Gastrocnemius medialis (tissue), 4 donors: ENCODE measurements around the gene ECHDC3. TPM values are rescaled to one million over a fixed set of nuclear protein-coding genes. Genes with fewer than 3 reads are reported as not detected.
"Not testable (repeated sequence)": the region's sequence is repeated elsewhere in the genome, so short reads cannot be mapped to it uniquely, and the experiment has no call there.

Experiments
- ATAC-seq, 2 donors: fragments of 150-250 bp; one replicate each; pipeline ENCODE4 v1.9.1; 2016
- DNase-seq, 2 donors: peaks; one replicate each; pipeline ENCODE4 v3.0.0-alpha.2; 2019
- H3K27ac ChIP-seq, 4 donors: fragments of 200-600 bp; sonication (generic); 1 replicate in 1 of 4; 2 replicates in 3 of 4; pipeline ENCODE4 v1.5.1; 2016 to 2018; ENCODE audit warnings: mild to moderate bottlenecking in 2 of 4, moderate library complexity in 1 of 4
- H3K27me3 ChIP-seq, 3 donors: fragments of 200-600 bp; sonication (generic) in 2 of 3; 1 replicate in 1 of 3; 2 replicates in 2 of 3; pipeline versions ENCODE4 v1.5.1 to v1.6.0; 2016 to 2019; ENCODE audit warnings: mild to moderate bottlenecking in 1 of 3, moderate library complexity in 1 of 3
- H3K36me3 ChIP-seq, 2 donors: fragments of 200-600 bp; sonication (generic) in 1 of 2; one replicate each; pipeline ENCODE4 v1.5.1; 2017 to 2018
- H3K4me1 ChIP-seq, 2 donors: fragments of 200-600 bp; sonication (generic) in 1 of 2; one replicate each; pipeline ENCODE4 v1.5.1; 2016 to 2017; ENCODE audit warnings: mild to moderate bottlenecking in 2 of 2
- H3K4me3 ChIP-seq, 4 donors: fragments of 200-600 bp; sonication (generic) in 3 of 4; 1 replicate in 1 of 4; 2 replicates in 3 of 4; pipeline ENCODE4 v1.5.1; 2016 to 2019; ENCODE audit warnings: mild to moderate bottlenecking in 2 of 4
- H3K9me3 ChIP-seq, 3 donors: fragments of 200-600 bp; sonication (generic) in 2 of 3; 1 replicate in 1 of 3; 2 replicates in 2 of 3; pipeline ENCODE4 v1.5.1; 2016 to 2019
- CTCF ChIP-seq, 5 experiments: fragments of 450-650 bp in 3 of 5; fragments of 200-600 bp in 2 of 5; sonication (generic) in 2 of 5; IDR thresholded peaks in 4 of 5; conservative IDR thresholded peaks in 1 of 5; 1 replicate in 4 of 5; 2 replicates in 1 of 5; pipeline ENCODE4 v1.5.1; 2016 to 2019; ENCODE audit warnings: antibody characterized with exemption in 5 of 5, mild to moderate bottlenecking in 3 of 5, moderate library complexity in 3 of 5
- POLR2A ChIP-seq, 2 donors: fragments of 450-650 bp; IDR thresholded peaks; one replicate each; pipeline ENCODE4 v1.6.1; 2017; ENCODE audit warnings: antibody characterized with exemption in 2 of 2, mild to moderate bottlenecking in 2 of 2, moderate library complexity in 2 of 2
- in situ Hi-C, 4 donors: fragments of 200-750 bp; cut with MboI; loops; one replicate each; pipeline versions ENCODE4 v1.15.0 to v1.8.0; 2017; ENCODE audit warnings: low sequenced_read_pairs in 4 of 4
- intact Hi-C: fragments of 100-400 bp; cut with DNase I; formaldehyde crosslinking; loops from one replicate; pipeline ENCODE4 v1.15.1; 2023; ENCODE audit warnings: low total_unique reads
- total RNA-seq, 4 donors: library from RNA; depleted of rRNA; stranded (reverse); fragments of >200 nt; gene quantifications; one replicate each; pipeline versions ENCODE4 v1.1.0 to v1.2.3, GENCODE V29; 2016

The ECHDC3 gene
- total RNA-seq, 4 donors from 2014 or later: 465 to 605 (median 490) TPM

DNA sequence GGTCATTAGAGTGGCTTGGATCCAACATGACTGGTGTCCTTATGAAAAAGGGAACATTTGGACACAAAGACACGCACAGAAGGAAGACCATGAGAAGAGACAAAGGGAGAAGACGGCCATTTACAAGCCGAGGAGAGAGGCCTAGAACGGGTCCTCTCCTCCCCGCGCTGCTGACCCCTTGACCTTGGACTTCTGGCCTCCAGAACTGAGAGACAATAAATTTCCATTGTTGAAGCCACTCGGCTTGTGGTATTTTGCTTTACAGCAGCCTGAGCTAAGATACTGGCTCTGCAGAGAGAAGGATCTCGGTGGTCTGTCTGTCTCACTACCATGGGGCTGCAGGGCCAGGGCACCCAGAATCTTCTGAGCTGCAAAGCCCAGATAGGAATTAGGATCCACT is 38.1 kb upstream of the ECHDC3 start:
- TF ChIP-seq CTCF (IDR thresholded peaks at IDR 0.05 in 4 of 5, conservative IDR thresholded peaks at IDR 0.05 in 1 of 5): no peak
- TF ChIP-seq POLR2A (IDR thresholded peaks at IDR 0.05): no peak
- no peaks in the 10 kb centered on the region for H3K4me1 ChIP-seq
- H3K27ac ChIP-seq: no peak overlapping the region
- DNase-seq (no peak), ATAC-seq (no peak)
- H3K36me3 ChIP-seq: no peaks in the 10 kb centered on the region
- H3K9me3 ChIP-seq: no peaks in the 10 kb centered on the region
- intact Hi-C loops: no loop called here
- in situ Hi-C loops: no loop called here
- H3K4me3 ChIP-seq: no peak overlapping the region
- H3K27me3 ChIP-seq: no peaks in the 10 kb centered on the region

GRCh38 chr10:11705722-11706121 is 36.5 kb upstream of the ECHDC3 start:
- no peak for TF ChIP-seq CTCF (IDR thresholded peaks at IDR 0.05 in 4 of 5, conservative IDR thresholded peaks at IDR 0.05 in 1 of 5)
- TF ChIP-seq POLR2A (IDR thresholded peaks at IDR 0.05): no peak
- Histone ChIP-seq H3K4me3 (no peak overlapping the region), H3K4me1 (no peaks in the 10 kb centered on the region), H3K9me3 (no peaks in the 10 kb centered on the region), H3K36me3 (no peaks in the 10 kb centered on the region), H3K27ac (no peak overlapping the region), H3K27me3 (peaks cover 0 to 7% (median 0%) of the 10 kb centered on the region in 3 donors)
- intact Hi-C loops (no loop called here), in situ Hi-C loops (no loop called here)
- ATAC-seq: no peak
- DNase-seq: no peak

GRCh38 chr10:11706895-11707567 is 35.2 kb upstream of the ECHDC3 start:
- TF ChIP-seq CTCF (IDR thresholded peaks at IDR 0.05 in 4 of 5, conservative IDR thresholded peaks at IDR 0.05 in 1 of 5) (no peak), POLR2A (IDR thresholded peaks at IDR 0.05) (no peak)
- no peaks in the 10 kb centered on the region for H3K9me3 ChIP-seq
- intact Hi-C loops: no loop called here
- peaks cover 0 to 7% (median 0%) of the 10 kb centered on the region in 3 donors for H3K27me3 ChIP-seq
- no peak overlapping the region for H3K4me3 ChIP-seq
- ATAC-seq (no peak), DNase-seq (no peak)
- H3K4me1 ChIP-seq: no peaks in the 10 kb centered on the region
- no peaks in the 10 kb centered on the region for H3K36me3 ChIP-seq
- in situ Hi-C loops: no loop called here
- no peak overlapping the region for H3K27ac ChIP-seq

DNA sequence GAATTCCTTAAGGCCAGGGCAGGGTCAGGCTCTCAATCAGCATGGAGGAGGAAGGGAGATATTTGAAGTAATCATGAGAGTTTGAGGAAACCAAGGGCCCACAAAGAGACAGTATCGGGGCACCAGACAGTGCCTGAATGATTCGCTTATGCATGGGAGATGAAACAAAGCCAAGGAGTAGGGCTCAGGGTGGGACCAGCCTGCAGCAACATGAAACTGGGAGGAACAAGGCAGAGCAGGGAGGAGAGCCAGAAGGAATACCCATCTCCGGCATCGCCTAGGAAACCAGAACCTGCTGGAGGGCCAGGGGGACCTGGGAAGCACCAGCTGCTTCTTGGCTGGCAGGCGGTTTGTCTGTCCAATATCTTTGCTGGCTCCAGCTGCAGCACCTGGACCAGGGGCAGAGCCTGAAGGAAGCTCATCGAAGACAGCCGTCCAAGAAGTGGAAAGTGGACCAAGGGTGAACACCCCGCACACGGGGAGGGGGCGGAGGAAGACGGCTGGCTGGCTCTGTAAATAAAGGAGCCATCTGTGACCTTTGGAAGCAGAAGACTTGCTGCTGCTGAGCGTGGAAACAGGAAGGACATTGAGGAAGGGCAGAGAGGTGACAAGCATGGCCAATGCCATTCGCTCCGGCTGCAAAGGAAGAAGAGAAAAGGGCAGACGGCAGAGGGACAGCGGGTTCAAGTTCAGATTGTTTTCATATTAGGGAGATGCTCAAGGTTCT is 34.4 kb upstream of the ECHDC3 start:
- TF ChIP-seq CTCF (IDR thresholded peaks at IDR 0.05 in 4 of 5, conservative IDR thresholded peaks at IDR 0.05 in 1 of 5) (no peak), POLR2A (IDR thresholded peaks at IDR 0.05) (no peak)
- no peaks in the 10 kb centered on the region for H3K9me3 ChIP-seq
- ATAC-seq (no peak), DNase-seq (no peak)
- intact Hi-C loops (no loop called here), in situ Hi-C loops (no loop called here)
- peaks cover 0 to 7% (median 0%) of the 10 kb centered on the region in 3 donors for H3K27me3 ChIP-seq
- no peak overlapping the region for H3K27ac ChIP-seq
- no peak overlapping the region for H3K4me3 ChIP-seq
- H3K36me3 ChIP-seq: no peaks in the 10 kb centered on the region
- H3K4me1 ChIP-seq: no peaks in the 10 kb centered on the region

DNA sequence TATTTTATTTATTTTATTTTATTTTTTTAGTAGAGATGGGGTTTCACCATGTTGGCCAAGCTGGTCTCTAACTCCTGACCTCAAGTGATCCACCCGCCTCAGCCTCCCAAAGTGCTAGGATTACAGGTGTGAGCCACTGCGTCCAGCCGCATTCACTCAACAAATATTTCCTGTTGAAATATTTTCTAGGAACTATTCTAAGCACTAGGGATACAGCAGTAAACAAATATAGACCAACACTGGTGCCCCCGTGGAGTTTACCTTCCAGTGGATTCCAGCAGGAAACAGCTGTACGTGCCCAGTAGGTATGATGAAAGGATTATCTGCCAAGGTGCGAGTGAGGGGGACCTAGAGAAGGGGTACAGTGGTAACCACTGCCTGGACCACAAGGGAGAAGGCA is 33.4 kb upstream of the ECHDC3 start:
- in situ Hi-C loops, H3K9me3 ChIP-seq, H3K27ac ChIP-seq, H3K4me3 ChIP-seq, H3K4me1 ChIP-seq, DNase-seq, ATAC-seq, H3K27me3 ChIP-seq, intact Hi-C loops, H3K36me3 ChIP-seq: not testable (repeated sequence)
